ENCODE measurements around the gene ARMC8.

ARMC8 gene

GRCh38 chr3:138270245-138270644, 83.1 kb downstream of the ARMC8 start:
- peak; percentile 42 for TF ChIP-seq CTCF (IDR thresholded peaks at IDR 0.05; ENCODE audit: control insufficient read depth, extremely low read depth, insufficient read depth)
- H3K4me3 ChIP-seq (ENCODE audit: low read depth, low read length), result no peak overlapping the region

GRCh38 chr3:138271189-138271794, 84.2 kb downstream of the ARMC8 start:
- no peak overlapping the region for H3K4me3 ChIP-seq (ENCODE audit: low read depth, low read length)
- no peak for TF ChIP-seq CTCF (IDR thresholded peaks at IDR 0.05; ENCODE audit: control insufficient read depth, extremely low read depth, insufficient read depth)
- DNase-seq (ENCODE audit: low read depth), result no peak

More at GRCh38 chr3:138270245-138270644, 83.1 kb downstream of the ARMC8 start:
- no peak for DNase-seq (ENCODE audit: low read depth)

GRCh38 chr3:138281561-138281960, 94.5 kb downstream of the ARMC8 start:
- DNase-seq (ENCODE audit: low read depth), result no peak
- TF ChIP-seq CTCF (IDR thresholded peaks at IDR 0.05; ENCODE audit: control insufficient read depth, extremely low read depth, insufficient read depth), result no peak
- no peak overlapping the region for H3K4me3 ChIP-seq (ENCODE audit: low read depth, low read length)

- H3K4me3 ChIP-seq (ENCODE audit: low read depth, low read length), result no peak overlapping the region
- no peak for TF ChIP-seq CTCF (IDR thresholded peaks at IDR 0.05; ENCODE audit: control insufficient read depth, extremely low read depth, insufficient read depth)
- DNase-seq (ENCODE audit: low read depth), result peak; percentile 83
These were observed 95.7 kb downstream of the ARMC8 start for GRCh38 chr3:138282836-138283235.

- no peak for TF ChIP-seq CTCF (IDR thresholded peaks at IDR 0.05; ENCODE audit: control insufficient read depth, extremely low read depth, insufficient read depth)
- no peak for DNase-seq (ENCODE audit: low read depth)
- no peak overlapping the region for H3K4me3 ChIP-seq (ENCODE audit: low read depth, low read length)
These were observed 97.0 kb downstream of the ARMC8 start for GRCh38 chr3:138284079-138284478.

GRCh38 chr3:138284957-138285477, 97.9 kb downstream of the ARMC8 start:
- no peak for DNase-seq (ENCODE audit: low read depth)
- TF ChIP-seq CTCF (IDR thresholded peaks at IDR 0.05; ENCODE audit: control insufficient read depth, extremely low read depth, insufficient read depth), result peak; percentile 20; the same call in 1 of the 2 replicates
- no peak overlapping the region for H3K4me3 ChIP-seq (ENCODE audit: low read depth, low read length)

GRCh38 chr3:138289260-138289659, 102.2 kb downstream of the ARMC8 start:
- DNase-seq (ENCODE audit: low read depth), result no peak
- TF ChIP-seq CTCF (IDR thresholded peaks at IDR 0.05; ENCODE audit: control insufficient read depth, extremely low read depth, insufficient read depth), result no peak
- no peak overlapping the region for H3K4me3 ChIP-seq (ENCODE audit: low read depth, low read length)
